Astrocyte (in vitro differentiated cells and primary cell): ENCODE measurements around the gene PRTN3.

Experiments used
- EZH2 ChIP-seq: IDR thresholded peaks from 2 replicates; pipeline ENCODE4 v1.6.1; 2012; ENCODE audit warnings: mild to moderate bottlenecking, low read length, inconsistent platforms; ENCODE audit not compliant: insufficient read depth
- TF ChIP-seq, protein P1 (sequence below): IDR thresholded peaks from 2 replicates; pipeline ENCODE4 v1.5.1; 2011; ENCODE audit warnings: low read depth, mild to moderate bottlenecking, inconsistent platforms, low read length, moderate library complexity; ENCODE audit not compliant: insufficient read depth

DNA sequence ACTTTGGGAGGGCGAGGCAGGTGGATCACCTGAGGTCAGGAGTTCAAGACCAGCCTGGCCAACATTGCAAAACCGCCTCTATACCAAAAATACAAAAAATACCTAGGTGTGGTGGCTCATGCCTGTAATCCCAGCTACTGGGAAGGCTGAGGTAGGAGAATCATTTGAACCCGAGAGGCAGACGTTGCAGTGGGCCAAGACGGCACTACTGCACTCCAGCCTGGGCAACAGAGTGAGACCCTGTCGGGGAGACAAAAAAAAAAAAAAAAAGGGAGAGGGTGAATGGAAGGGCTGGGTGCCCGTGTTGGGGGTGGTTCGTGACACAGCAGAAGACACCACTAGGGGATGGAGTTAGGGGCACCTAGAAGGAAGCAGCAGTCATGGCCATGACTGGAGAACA is 29.5 kb downstream of the PRTN3 start:
- TF ChIP-seq, protein P1, sequence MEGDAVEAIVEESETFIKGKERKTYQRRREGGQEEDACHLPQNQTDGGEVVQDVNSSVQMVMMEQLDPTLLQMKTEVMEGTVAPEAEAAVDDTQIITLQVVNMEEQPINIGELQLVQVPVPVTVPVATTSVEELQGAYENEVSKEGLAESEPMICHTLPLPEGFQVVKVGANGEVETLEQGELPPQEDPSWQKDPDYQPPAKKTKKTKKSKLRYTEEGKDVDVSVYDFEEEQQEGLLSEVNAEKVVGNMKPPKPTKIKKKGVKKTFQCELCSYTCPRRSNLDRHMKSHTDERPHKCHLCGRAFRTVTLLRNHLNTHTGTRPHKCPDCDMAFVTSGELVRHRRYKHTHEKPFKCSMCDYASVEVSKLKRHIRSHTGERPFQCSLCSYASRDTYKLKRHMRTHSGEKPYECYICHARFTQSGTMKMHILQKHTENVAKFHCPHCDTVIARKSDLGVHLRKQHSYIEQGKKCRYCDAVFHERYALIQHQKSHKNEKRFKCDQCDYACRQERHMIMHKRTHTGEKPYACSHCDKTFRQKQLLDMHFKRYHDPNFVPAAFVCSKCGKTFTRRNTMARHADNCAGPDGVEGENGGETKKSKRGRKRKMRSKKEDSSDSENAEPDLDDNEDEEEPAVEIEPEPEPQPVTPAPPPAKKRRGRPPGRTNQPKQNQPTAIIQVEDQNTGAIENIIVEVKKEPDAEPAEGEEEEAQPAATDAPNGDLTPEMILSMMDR = no peak
- no peak for TF ChIP-seq EZH2
